ENCODE measurements around the gene CCDC78.

The CCDC78 gene

DNA sequence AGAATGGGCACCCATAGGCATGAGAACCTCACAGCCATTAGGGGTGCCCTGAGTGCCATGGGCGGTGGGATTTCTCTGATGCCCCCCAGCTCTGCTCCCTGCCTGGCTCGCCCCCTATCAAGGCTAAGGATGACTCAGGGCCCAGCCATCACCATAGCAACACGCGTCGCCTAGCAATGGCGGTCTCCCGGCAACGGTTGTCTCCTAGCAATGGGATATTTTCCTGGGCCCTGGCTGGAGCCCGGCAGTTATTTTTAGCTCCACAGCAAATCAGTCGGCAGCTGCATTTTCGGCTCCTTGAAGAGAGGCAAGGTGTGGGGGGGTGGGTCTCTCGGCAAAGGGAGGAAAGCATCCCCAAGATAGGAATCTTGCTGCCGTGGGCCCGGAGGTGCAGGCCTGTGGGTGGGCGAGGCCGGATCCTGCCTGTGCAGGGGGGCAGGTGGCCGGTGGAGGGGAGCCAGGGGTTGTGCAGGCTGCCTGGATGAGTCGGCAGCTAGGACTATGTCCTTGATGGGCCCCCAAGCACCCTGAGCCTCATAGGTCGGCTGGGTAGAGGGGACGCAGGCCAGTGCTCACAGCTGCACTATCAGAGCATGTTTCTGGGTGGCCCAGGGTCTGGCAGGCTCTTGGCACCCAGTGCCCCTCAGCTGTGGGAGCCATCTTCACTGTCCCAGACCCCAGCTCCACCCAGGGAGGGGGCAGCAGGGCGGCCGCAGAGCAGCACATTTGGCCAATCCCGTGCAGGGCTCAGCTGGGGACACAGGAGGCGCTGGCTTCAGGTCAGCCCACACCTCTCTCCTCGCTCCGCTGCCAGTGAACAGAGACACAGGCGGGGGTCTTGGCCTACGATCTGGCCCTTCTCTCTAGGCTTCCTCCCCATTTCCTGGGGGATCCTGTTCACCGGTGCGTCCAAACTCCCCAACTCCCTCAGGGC is 16.4 kb downstream of the CCDC78 start:
- peak; percentile 78 for DNase-seq

- no peak for DNase-seq
These were observed 17.3 kb downstream of the CCDC78 start for GRCh38 chr16:708959-709358.

- DNase-seq: no peak
These were observed 18.2 kb downstream of the CCDC78 start for GRCh38 chr16:708019-708418.

DNA sequence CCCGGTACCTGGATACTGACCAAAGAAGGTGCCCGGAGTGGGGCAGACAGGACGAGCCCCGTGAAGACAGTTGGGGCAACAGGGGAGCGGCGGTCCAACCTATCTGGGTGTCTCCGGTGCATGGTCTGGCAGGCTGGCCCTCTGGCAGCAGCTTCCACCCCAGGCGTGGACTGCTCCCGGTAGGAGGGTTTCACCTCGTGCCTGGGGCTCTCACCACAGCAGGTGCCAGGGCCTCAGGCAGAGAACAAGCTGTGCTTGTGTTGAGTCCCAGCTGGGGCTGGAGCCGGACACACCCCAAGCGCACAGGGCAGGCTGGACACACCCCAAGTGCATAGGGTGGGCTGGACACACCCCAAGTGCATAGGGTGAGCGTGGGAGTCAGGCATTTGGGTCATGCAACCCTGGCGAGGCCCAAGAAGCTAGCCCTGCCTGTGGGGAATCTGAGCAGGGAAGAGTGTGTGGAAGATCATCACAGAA is 19.1 kb downstream of the CCDC78 start:
- no peak for DNase-seq

DNA sequence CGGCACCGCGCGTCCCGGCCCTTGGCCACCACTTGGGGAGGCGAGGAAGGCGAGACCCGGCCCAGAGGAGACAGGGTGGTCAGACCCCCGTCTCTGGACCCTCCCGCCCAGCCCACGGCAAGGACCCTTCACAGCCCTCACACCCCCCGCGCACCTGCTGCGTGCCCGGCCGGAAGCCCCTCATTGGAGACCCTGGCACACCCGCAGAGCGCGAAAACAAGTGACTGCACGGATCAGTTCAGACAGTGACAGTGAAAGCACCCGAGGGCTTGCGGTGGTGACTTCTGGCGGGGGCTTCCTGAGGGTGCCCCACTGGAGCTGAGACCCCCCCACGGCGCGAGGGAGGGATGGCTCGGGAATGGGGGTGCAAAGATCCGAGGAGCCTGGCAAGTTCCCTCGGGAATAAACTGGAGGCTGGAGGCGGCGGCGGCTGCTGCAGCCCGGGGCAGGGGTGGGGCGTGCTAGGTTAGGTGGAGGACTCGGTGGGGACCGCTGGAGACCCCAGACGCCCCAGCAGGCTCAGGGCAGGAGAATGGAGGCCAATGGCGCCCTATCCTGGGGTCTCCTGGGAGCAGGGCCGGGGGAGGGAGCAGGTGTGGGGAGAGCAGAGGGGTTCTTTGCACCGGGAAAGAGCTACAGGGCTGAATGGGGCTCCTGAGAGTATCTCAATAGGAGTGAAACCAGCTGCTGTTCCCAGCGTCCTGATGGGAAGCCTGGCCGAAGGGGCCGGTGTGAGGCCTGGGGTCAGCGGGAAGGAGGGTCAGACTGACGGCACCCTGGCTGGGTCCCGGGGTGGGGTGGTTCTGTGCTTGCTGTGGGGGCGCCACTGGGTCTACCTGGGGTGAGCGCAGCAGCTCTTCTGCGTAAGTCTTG is 19.8 kb downstream of the CCDC78 start:
- DNase-seq: no peak

DNA sequence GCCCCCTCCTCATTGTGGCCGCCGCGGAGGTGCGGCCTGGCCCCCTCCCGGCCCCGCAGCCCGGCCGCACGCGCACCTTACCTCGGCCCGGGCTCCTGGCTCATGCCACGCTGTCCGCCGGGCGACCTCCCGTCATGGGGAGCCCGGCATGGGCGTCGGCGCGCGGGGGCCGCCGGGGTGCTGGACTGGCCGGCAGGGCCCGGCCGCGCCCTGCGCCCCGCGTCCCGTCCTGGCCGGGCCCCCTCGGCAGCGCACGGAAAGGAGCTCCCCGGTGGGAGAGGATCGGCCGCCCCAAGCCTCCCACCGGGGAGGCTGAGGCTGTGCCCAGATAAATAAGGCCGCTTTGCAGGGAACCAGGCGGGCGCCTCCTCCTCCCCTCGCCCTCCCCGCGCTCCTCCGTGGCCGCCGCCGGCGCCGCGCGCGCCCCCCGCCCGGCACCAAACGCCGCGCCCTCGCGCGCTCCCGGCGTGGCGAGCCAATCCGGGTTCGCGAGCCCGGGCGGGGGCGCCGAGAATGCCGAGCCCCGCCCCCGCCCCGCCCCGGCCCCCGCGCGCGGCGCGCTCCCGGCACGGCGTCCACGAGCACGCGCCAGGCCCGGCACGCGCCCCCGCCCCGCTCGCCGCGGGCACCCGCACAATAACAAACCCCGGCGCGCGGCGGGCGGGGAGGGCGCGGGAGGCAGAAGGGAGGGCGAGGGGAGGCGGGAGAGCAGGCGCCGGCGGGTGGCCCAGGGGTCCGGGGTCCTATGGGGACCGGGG is 20.6 kb downstream of the CCDC78 start, which contains the start of gene FBXL16:
Gene FBXL16 (minus strand): TSS at position 371 of the 758 bp plus-strand sequence. CDS start 8,396 bp downstream, outside the sequence.
- no peak for DNase-seq

DNA sequence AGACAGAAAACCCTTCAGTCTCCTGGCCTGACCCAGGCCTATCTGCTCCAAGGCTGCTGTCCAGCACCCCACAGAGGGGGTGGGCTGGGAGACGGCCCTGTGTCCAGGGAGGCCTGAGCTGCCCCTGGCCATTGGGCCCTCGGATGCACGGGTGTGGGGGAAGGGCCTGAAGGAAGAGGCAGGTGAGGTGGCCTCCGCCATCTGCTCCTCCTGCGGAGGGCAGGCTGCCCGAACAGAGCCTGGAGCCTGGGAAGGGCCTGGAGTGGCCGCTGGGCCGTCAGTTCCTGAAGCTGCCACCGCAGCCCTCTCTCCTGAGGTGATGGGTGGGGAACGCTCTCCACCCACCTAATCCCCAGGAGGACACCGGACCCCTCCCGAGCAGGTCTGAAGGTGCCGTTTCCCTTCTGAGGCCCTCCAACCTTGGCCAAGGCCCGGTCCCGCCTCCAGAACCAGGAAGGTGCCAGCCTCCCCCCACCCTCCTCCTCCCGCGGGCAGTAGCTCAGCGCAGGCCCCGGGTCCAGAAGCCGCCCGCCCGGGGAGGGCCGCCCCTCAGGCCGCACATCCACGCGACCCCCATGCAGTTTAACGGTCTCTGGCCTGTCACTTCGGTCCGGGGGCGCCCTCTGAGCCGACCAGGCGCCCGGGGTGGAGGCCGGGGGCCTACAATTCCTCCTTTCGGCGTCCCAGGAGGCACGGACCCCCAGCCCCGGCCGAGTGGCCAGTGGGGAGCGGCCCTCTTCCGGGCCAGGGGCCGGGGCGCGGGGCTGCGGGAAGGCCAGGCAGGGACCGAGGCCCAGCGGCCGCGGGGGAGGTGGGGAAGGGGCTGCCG is 21.5 kb downstream of the CCDC78 start:
- no peak for DNase-seq

- no peak for DNase-seq
These were observed 22.2 kb downstream of the CCDC78 start for GRCh38 chr16:704047-704446.

DNA sequence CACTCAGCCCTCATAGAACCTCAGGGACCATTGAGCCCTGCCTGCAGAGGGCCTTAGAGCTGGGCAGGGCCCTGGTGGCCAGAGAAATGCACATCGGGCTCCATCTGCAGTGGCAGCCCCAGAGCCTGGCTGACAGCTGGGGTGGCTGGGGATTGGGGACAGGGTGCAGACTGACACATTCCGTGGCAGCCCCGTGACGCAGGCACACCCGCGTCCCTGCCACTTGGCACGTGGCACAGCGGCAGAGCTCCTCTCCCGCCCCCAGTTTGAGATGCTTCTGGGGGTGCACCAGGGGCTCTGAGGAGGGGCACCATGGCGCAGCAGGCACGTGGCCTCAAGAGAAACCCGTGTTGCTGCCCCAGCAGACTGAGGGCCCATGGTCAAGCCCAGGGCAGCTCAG is 22.8 kb downstream of the CCDC78 start:
- no peak for DNase-seq

- no peak for DNase-seq
These were observed 23.9 kb downstream of the CCDC78 start for GRCh38 chr16:702341-702740.

DNA sequence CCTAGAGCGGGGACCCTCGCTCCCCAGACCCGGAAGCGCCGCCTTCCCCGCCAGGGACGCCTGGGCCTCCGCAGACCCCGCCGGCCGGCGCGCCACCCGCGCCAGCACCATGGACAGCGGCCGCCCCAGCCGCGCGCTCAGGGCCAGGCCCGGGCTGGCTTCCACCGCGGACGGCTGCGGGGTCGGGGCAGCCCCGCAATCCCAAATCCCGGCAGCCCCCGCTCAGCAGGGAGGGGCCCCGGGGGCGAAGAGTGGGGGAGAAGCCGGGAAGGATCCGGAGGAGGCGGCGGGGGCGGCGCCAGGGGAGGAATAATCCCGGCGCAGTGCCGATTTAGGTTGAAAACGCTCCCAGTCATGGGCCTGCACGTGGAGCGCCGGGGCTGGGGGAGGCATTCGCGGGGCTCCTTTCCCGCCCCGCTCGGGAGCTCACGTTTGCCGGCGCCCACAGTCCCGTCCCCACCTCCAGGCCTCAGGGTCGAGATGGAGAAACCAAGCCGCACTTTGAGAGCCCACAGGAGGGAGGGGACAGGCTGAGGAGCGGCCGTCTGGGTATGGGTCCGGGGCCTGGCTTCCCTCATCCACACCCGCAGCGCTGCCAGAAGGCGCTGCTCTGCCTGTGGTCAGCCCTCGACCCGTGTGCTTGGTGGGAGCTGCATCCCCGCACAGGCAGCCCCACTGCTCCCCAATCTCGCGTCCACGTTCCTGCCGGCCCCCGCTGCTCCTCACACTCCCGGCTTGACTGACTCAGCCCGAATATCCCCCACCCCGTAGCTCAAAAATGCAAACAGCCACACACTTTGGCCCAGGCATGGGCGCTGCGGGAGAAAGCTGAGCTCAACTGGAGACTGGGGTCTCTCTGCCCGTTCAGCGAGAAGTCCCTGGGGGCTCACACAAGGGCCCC is 25.3 kb downstream of the CCDC78 start:
- no peak for DNase-seq

DNA sequence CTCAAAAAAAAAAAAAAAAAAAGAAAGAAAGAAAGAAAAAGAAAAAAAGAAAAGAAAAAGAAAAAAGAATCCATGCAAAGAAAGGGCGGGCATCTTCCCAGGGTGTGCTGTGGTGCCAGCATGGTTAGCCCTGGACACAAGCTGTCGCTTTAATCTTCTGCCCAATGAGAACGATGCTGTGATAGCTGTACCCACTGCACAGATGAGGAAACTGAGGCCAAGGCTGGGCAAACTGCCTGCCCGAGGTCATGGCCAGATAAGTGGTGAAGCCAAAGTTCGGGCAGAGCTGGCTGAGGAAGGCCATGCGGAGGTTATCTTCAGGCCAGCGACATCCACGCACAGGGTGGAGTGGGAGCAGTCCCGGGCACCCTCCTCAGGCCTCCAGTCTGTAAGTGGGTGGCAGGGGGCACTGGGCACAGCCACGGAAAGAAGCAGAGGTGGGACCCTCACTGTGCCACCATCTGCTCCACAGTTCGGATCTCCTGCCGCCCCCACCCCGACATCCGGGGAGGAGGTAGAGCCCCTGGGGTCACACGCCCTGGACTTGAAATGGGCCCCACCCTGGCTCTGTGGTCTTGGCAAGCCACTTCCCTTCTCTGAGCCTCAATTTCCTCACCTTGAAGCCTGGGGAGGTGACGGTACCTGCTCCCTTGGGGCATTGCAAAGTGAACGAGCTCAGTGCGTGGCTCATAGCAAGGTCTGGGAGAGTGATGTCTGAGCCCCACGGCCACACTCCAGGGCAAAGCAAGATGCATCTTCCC is 27.2 kb downstream of the CCDC78 start:
- no peak for DNase-seq

DNA sequence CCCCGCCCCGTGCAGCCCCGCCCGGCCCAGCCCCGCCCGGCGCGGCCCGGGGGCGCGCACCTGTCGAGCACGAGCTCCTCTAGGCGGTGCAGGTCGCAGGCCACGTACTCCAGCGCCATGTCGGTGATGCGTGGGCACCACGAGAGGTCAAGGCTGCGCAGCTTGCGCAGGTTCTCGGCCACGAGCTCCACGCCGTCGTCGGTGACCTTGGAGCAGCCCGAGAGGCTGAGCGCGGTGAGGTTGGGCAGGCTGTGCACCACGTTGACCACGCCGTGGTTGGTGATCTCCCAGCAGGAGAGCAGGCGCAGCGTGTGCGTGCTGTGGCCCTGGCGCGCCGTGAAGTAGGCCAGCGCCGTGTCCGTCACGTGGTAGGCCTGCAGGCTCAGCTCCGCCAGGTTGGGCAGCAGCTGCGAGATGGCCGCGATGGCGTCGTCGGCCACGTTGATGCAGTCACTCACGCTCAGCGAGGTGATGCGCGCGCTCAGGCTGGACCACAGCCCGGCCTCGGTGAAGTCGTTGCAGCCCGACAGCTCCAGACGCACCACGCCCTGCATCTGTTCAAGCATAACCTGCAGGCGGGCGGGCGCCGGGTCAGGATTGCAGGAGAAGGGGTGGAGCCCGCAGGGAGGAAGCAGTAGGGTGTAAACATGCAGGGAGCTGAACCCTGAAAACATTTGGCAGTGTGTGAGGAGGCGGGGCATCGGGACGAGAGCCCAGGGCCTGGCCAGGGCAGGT is 30.7 kb downstream of the CCDC78 start:
- DNase-seq: no peak

- DNase-seq: no peak
These were observed 31.3 kb downstream of the CCDC78 start for GRCh38 chr16:694863-695354.

DNA sequence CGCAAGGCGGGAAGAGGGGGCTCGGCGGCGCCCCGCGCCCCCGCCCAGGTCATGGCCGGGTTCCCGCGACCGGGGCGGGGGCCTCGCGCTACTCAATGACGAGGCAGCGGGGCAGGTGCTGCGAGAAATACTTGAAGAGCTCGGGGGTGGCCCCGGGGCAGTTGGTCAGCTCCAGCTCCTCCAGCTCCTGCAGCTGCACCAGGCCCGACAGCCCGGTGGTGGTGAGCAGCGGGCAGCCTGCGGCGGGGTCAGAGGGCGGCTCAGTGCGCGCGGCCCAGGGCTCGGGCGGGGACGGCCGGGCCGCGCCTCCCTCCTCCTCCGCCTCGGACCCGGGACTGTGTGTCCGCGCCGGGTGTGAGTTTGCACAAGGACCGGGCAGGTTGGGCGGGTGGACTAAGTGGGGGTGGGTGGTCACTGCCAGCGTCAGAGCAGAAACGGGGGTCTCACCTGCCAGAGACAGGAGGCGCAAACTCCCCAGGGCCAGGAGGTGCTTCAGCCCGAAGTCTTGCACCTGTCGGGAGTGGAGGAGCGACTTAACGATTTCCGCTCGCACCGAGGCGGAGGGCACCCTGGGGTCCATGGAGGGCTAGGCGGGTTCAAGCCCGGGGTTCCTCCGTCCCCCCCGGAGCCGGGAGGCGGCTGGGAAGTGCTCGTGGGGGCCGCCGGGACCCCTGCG is 31.9 kb downstream of the CCDC78 start:
- no peak for DNase-seq

DNA sequence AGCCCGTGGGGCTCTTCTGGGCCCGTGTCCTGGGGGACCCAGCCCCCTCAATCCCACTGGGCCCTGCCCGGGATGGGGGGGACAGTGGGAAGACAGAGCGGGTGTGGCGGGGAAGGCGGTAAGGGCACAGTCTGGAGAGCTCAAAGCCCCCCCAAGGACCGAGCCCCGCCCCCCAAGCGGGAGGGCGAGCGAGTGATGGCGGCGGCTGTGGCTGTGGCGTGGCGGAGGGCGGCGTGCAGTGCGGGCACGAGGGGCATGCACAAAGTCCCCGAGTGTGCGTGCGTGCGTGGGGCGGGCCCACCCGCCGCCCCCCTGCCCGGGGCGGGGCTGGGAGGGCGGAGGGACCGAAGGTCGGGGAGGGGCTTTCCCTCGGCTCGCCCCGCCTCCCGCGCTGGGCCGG is 32.5 kb downstream of the CCDC78 start:
- no peak for DNase-seq

DNA sequence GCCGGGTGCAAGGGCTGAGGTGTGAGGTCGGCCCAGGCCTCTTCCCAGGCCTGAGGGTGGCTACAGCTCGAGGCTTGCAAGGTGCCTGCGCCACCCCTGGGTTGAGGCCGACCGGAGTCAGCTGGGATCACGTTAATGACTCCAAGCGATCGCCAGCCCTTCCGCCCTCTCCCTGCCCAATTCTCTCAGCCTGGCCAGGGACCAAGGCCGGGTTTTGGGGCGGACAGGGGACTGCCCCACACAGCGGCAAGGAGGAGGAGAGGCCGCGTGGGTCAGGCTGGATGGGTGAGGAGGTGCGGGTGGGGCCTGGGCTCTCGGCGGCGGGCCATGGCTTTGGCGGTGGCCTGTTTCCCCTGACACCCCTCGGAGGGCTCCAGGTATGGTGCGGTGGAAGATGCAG is 32.9 kb downstream of the CCDC78 start:
- no peak for DNase-seq

DNA sequence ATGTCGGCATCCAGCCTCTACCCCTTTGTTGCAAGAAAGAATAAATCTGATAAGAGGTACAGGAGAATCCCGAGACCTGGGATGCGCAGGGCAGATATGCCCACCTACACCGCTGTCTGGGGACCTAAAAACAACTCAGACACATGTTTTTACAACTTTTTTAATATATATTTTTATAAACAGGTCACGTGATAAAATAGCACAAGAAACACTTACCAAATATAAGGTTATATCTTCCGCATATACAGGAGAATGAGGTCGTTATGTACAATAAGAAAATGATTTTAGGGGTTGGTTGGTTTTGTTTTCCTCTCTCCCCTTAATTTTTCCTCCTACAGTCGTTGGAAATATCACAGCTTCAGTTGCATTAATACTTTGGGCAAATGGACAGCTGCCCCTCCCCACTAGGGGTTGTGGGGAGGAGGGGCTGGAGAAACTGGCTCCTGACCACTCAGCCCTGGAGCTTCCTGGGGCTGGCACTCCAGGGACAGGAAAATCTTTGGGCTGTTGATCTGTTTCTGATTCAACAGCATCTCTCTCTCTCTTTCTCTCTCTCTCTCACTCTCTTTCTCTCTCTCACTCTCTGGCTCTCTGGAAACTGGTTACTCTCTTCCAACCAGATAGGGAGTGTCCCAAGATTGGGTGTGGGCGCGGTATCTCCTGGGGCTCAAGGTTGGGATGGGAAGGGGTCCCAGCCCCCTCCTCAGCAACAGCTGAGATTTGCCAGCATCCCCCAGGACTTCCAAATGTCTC is 33.7 kb downstream of the CCDC78 start:
- no peak for DNase-seq

All from femur (tissue), 1 donor.